H1 (cell line): ENCODE data around the gene CLDN34. TPM values are rescaled to one million over a fixed set of nuclear protein-coding genes. Genes with fewer than 3 reads are reported as not detected.

ENCODE experiments used
- HDAC2 ChIP-seq, 2 experiments: fragments of 300-600 bp in 1 of 2; sonication (generic) in 1 of 2; IDR thresholded peaks; 2 replicates each; pipeline ENCODE4 v1.6.1; 2011 to 2012; ENCODE audit warnings: low read depth in 2 of 2, low read length in 2 of 2, mild to moderate bottlenecking in 2 of 2, moderate library complexity in 2 of 2, borderline replicate concordance in 1 of 2, inconsistent platforms in 1 of 2
- KDM1A ChIP-seq: fragments of 200-600, 300-600 bp; sonication (generic); IDR thresholded peaks from 2 replicates; pipeline ENCODE4 v1.7.1; 2016; ENCODE audit warnings: mild to moderate bottlenecking, low read length, borderline replicate concordance
- YY1 ChIP-seq: IDR thresholded peaks from 2 replicates; pipeline ENCODE4 v1.6.1; 2011; ENCODE audit warnings: low read depth, mild to moderate bottlenecking, low read length
- polyA plus RNA-seq, 7 experiments: library from polyadenylated mRNA; depleted of rRNA in 3 of 7; stranded (reverse) in 5 of 7; unstranded in 2 of 7; fragments of >200 nt in 5 of 7; fragments of 200-250 nt in 2 of 7; gene quantifications; 1 replicate in 5 of 7; 2 replicates in 1 of 7; 4 replicates in 1 of 7; pipeline versions ENCODE4 v1.2.1 to v1.2.3, GENCODE V29; 2011 to 2013; ENCODE audit warnings: missing spikeins in 2 of 7, mixed read lengths in 2 of 7
- total RNA-seq: library from RNA; stranded (reverse); fragmentation: NEBNext Ultra II Directional; extraction: Animal tissue kit (Norgen Biotek cat#: 25700); gene quantifications from 2 replicates; pipeline ENCODE4 v1.2.1, GENCODE V29; 2021

The CLDN34 gene
- total and polyA plus RNA-seq, 2 of the 8 experiments (the other 6 are each of a cell fraction or from before 2014, with no cell fraction given), result 0.26 to 0.50 TPM

DNA sequence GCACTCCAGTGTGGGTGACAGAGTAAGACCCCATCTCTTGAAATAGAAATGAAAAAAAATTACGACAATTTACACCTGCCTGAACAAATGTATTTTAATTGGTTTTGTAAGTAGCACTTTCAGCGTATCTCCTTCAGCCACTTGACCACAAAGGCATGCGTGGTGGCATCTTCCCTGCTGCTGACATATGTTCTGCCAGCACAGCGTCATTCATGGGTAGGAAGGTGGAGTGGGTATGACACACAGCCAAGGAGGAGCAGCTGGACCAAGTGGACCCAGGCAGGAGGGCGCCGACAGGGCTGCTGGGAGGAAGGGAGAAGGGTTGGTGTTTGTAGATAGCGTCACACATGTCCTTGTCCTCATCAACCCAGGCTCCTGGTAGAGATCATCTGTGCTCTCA lies 28.6 kb upstream of the CLDN34 start (continued):
- TF ChIP-seq KDM1A (no peak), HDAC2 (IDR thresholded peaks at IDR 0.05; ENCODE audit: borderline replicate concordance in 1 of 2, low read depth in 2 of 2, low read length in 2 of 2) (no peak), YY1 (no peak)
